GM12878 (cell line): ENCODE measurements around the gene PTGIS. TPM values are rescaled to one million over a fixed set of nuclear protein-coding genes. Genes with fewer than 3 reads are reported as not detected.

Experiments used
- ATAC-seq: fragments of 200-7000 bp; cut with Tn5 transposase; 3 replicates; pipeline ENCODE4 v1.9.1; 2020; ENCODE audit warnings: mild to moderate bottlenecking, moderate library complexity
- BruUV-seq: library from RNA; stranded (reverse); fragments of 400-500 nt; replicated peaks from 2 replicates; lab custom pipeline; 2021; lab: Mats Ljungman, UMichigan
- CTCF ChIA-PET: fragments of 300-600 bp; sonication (Branson Sonifier 250); formaldehyde crosslinking; extraction: SDS; loops from one replicate; lab custom pipeline; 2021; ENCODE audit warnings: inconsistent platforms; lab: Yijun Ruan, JAX
- POLR2A ChIA-PET: fragments of 350-600 bp; formaldehyde crosslinking; extraction: SDS; loops from one replicate; lab custom pipeline; 2021; ENCODE audit warnings: inconsistent platforms; lab: Charles Lee
- RAD21 ChIA-PET: fragments of 300-600 bp; sonication (Branson Sonifier 250); formaldehyde crosslinking; loops from one replicate; lab custom pipeline; 2023; ENCODE audit warnings: antibody characterized with exemption; ENCODE audit not compliant: unreplicated experiment; lab: Charles Lee
- SMC1A ChIA-PET: fragments of 300-600 bp; sonication (Branson Sonifier 250); formaldehyde crosslinking; loops from one replicate; lab custom pipeline; 2023; ENCODE audit not compliant: unreplicated experiment, uncharacterized antibody; lab: Charles Lee
- DNase-seq: peaks from one replicate; pipeline ENCODE4 v3.0.0-alpha.2; 2011; ENCODE audit warnings: low read depth, low spot score
- FAIRE-seq: peaks from 3 replicates; lab custom pipeline; 2011; peaks lifted over from hg19 to GRCh38; lab: Jason Lieb, UNC
- H2AFZ ChIP-seq: 2 replicates; pipeline ENCODE4 v1.6.0; 2011; ENCODE audit warnings: low read depth, low read length, control low read depth; ENCODE audit not compliant: control insufficient read depth
- H3K27ac ChIP-seq: 2 replicates; pipeline ENCODE4 v1.5.1; 2011; ENCODE audit warnings: control low read depth; ENCODE audit not compliant: control insufficient read depth, insufficient read depth
- H3K27me3 ChIP-seq, 2 experiments: replicated peaks in 1 of 2; 2 replicates each; pipeline versions ENCODE4 v1.6.0 to v1.6.1; 2011; ENCODE audit warnings: low read length in 1 of 2; ENCODE audit not compliant: control insufficient read depth in 2 of 2, insufficient read depth in 2 of 2
- H3K36me3 ChIP-seq, 2 experiments: 2 replicates each; pipeline ENCODE4 v1.5.1; 2011; ENCODE audit warnings: low read length in 1 of 2; ENCODE audit not compliant: control insufficient read depth in 2 of 2, insufficient read depth in 2 of 2
- H3K4me1 ChIP-seq: 2 replicates; pipeline ENCODE4 v1.6.1; 2011; ENCODE audit warnings: mild to moderate bottlenecking, low read length, moderate library complexity, mixed read lengths; ENCODE audit not compliant: control insufficient read depth, insufficient read depth
- H3K4me2 ChIP-seq: 2 replicates; pipeline ENCODE4 v1.6.0; 2011; ENCODE audit warnings: control low read depth; ENCODE audit not compliant: control insufficient read depth, insufficient read depth
- H3K4me3 ChIP-seq: fragments of 200-600 bp; sonication (generic); 2 replicates; pipeline ENCODE4 v1.5.1; 2016
- H3K79me2 ChIP-seq: 2 replicates; pipeline ENCODE4 v1.6.0; 2011; ENCODE audit warnings: low read length; ENCODE audit not compliant: control insufficient read depth, insufficient read depth
- H3K9ac ChIP-seq: 2 replicates; pipeline ENCODE4 v1.8.0; 2011; ENCODE audit warnings: low read length, control low read depth, mixed read lengths; ENCODE audit not compliant: control insufficient read depth, insufficient read depth
- H3K9me3 ChIP-seq: replicated peaks from 3 replicates; pipeline ENCODE4 v1.5.1; 2011; ENCODE audit warnings: mild to moderate bottlenecking, low read length; ENCODE audit not compliant: control insufficient read depth, insufficient read depth
- H4K20me1 ChIP-seq: 2 replicates; pipeline ENCODE4 v1.6.0; 2011; ENCODE audit not compliant: control insufficient read depth, insufficient read depth
- BHLHE40 ChIP-seq, 2 experiments: fragments of 450-650 bp in 1 of 2; IDR thresholded peaks; 2 replicates each; pipeline ENCODE4 v1.6.1; 2011 to 2017; ENCODE audit warnings: low read depth in 2 of 2, borderline replicate concordance in 1 of 2, improper control_type of control experiment in 1 of 2, low read length in 1 of 2, mild to moderate bottlenecking in 1 of 2
- CHD1 ChIP-seq: IDR thresholded peaks from 2 replicates; pipeline ENCODE4 v1.6.1; 2012; ENCODE audit warnings: low read depth, low read length, improper control_type of control experiment
- EED ChIP-seq: sonication (generic); IDR thresholded peaks from 2 replicates; pipeline ENCODE4 v1.6.1; 2016; ENCODE audit warnings: antibody characterized with exemption, low read depth
- JUNB ChIP-seq: IDR thresholded peaks from 2 replicates; pipeline ENCODE4 v1.6.1; 2016; ENCODE audit warnings: antibody characterized with exemption, mild to moderate bottlenecking
- NR2C2 ChIP-seq: IDR thresholded peaks from 2 replicates; pipeline ENCODE4 v1.6.1; 2011; ENCODE audit warnings: borderline replicate concordance, low read depth; ENCODE audit not compliant: control insufficient read depth, insufficient read length
- SIN3A ChIP-seq: IDR thresholded peaks from 2 replicates; pipeline ENCODE4 v1.6.1; 2012; ENCODE audit warnings: low read depth, low read length, improper control_type of control experiment
- TAF1 ChIP-seq: IDR thresholded peaks from 2 replicates; pipeline ENCODE4 v1.6.1; 2011; ENCODE audit warnings: mild to moderate bottlenecking, low read depth, low read length, borderline replicate concordance
- ZSCAN29 ChIP-seq: fragments of 450-650 bp; IDR thresholded peaks from 2 replicates; pipeline ENCODE4 v1.6.1; 2017; ENCODE audit warnings: mild to moderate bottlenecking, moderate library complexity
- WGBS: methylation state at CpG from one replicate; pipeline ENCODE4 v1.1.6; 2016; ENCODE audit warnings: low lambda C conversion rate; ENCODE audit not compliant: insufficient replicate concordance, insufficient coverage; ENCODE audit errors: missing lambda C conversion rate; 5-methylcytosine and 5-hydroxymethylcytosine counted together
- in situ Hi-C: fragments of 300-500 bp; cut with MboI; formaldehyde crosslinking; loops from 9 replicates; pipeline ENCODE4 v1.14.3; 2018; ENCODE audit warnings: mixed read lengths
- intact Hi-C: fragments of 100-400 bp; cut with micrococcal nuclease; formaldehyde crosslinking; loops from one replicate; pipeline ENCODE4 v1.14.2; 2022; ENCODE audit not compliant: unreplicated experiment
- polyA plus RNA-seq, 11 experiments: library from polyadenylated mRNA; depleted of rRNA in 4 of 11; unstranded in 6 of 11; stranded (reverse) in 5 of 11; fragments of >200 nt; fragmentation: Nextera tagmentation in 4 of 11; fragmentation: Illumina TruSeq in 1 of 11; extraction: Ambion mirVana in 4 of 11; extraction: Trizol in 1 of 11; gene quantifications; 1 replicate in 1 of 11; 2 replicates in 10 of 11; pipeline versions ENCODE4 v1.2.1 to v1.2.3, GENCODE V29; 2011 to 2016; ENCODE audit warnings: inconsistent platforms in 2 of 11, missing spikeins in 2 of 11, low read depth in 1 of 11
- total RNA-seq, 4 experiments: library from RNA; depleted of rRNA in 3 of 4; stranded (reverse); fragments of >200 nt in 3 of 4; fragmentation: Illumina TruSeq in 1 of 4; extraction: Trizol in 1 of 4; gene quantifications; 2 replicates each; pipeline versions ENCODE4 v1.2.1 to v1.2.3, GENCODE V29; 2013 to 2021
- TF ChIP-seq, protein P1 (sequence below): fragments of 450-650 bp; conservative IDR thresholded peaks from 2 replicates; pipeline ENCODE4 v1.6.1; 2017; ENCODE audit warnings: mild to moderate bottlenecking, moderate library complexity
- TF ChIP-seq, protein P2 (sequence below): fragments of 450-650 bp; formaldehyde crosslinking; IDR thresholded peaks from 2 replicates; pipeline ENCODE4 v1.4.0; 2022; ENCODE audit warnings: mild to moderate bottlenecking, moderate library complexity
- TF ChIP-seq, protein P3 (sequence below): fragments of 450-650 bp; IDR thresholded peaks from 2 replicates; pipeline ENCODE4 v1.6.1; 2018; ENCODE audit warnings: borderline replicate concordance, mild to moderate bottlenecking; ENCODE audit not compliant: partially characterized antibody
- TF ChIP-seq, protein P4 (sequence below): IDR thresholded peaks from 2 replicates; pipeline ENCODE4 v1.6.1; 2011; ENCODE audit warnings: low read depth, mild to moderate bottlenecking, low read length, moderate library complexity, borderline replicate concordance; ENCODE audit errors: extremely low read depth

PTGIS gene
- total and polyA plus RNA-seq, 10 of the 15 experiments (the other 5 are each of a cell fraction or from before 2014, with no cell fraction given) = 0.10 TPM; not detected in 9

DNA sequence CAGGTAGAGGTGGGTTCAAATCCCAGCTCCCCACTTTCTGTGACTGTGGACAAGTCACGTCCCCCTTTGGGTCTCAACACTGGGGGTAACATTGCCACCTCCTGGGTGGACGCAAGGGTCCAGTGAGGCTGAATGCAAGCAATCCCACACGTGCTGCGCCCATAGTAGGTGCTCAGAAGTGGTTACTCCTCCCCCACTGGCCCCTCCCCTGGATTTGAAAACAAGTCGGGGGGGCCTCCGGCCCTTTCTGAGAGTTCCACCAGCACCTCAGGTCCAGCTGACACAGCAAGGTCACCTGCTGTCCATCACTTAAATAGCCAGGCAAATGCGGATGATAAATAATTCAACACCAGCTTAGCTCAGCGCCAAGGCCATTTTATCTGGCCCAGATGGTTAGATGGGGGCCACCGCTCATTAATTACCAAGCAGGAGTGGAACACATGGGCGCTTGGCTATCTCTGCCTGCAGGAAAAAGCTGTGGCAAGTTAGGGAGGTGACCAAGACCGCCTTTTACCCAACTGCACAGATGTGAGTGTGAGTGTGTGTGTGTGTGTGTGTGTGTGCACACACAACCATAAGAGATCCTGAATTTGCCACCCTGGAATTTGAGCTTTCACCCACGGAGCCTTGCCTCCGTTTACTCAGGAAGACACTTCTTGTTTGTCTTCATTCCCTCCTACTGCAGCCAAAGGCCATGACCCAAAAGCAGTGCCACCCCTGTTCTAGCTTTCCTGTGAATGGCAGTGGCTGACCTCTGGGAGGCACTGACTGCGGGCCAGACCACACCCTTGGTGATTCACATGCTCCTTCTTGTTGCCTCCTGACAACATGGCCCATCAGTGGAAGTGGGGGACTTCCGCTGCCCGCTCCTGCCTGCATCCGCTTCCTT is 50.8 kb downstream of the PTGIS start:
- TF ChIP-seq, protein P1, sequence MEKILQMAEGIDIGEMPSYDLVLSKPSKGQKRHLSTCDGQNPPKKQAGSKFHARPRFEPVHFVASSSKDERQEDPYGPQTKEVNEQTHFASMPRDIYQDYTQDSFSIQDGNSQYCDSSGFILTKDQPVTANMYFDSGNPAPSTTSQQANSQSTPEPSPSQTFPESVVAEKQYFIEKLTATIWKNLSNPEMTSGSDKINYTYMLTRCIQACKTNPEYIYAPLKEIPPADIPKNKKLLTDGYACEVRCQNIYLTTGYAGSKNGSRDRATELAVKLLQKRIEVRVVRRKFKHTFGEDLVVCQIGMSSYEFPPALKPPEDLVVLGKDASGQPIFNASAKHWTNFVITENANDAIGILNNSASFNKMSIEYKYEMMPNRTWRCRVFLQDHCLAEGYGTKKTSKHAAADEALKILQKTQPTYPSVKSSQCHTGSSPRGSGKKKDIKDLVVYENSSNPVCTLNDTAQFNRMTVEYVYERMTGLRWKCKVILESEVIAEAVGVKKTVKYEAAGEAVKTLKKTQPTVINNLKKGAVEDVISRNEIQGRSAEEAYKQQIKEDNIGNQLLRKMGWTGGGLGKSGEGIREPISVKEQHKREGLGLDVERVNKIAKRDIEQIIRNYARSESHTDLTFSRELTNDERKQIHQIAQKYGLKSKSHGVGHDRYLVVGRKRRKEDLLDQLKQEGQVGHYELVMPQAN = no peak
- TF ChIP-seq JUNB = no peak
- TF ChIP-seq, protein P2, sequence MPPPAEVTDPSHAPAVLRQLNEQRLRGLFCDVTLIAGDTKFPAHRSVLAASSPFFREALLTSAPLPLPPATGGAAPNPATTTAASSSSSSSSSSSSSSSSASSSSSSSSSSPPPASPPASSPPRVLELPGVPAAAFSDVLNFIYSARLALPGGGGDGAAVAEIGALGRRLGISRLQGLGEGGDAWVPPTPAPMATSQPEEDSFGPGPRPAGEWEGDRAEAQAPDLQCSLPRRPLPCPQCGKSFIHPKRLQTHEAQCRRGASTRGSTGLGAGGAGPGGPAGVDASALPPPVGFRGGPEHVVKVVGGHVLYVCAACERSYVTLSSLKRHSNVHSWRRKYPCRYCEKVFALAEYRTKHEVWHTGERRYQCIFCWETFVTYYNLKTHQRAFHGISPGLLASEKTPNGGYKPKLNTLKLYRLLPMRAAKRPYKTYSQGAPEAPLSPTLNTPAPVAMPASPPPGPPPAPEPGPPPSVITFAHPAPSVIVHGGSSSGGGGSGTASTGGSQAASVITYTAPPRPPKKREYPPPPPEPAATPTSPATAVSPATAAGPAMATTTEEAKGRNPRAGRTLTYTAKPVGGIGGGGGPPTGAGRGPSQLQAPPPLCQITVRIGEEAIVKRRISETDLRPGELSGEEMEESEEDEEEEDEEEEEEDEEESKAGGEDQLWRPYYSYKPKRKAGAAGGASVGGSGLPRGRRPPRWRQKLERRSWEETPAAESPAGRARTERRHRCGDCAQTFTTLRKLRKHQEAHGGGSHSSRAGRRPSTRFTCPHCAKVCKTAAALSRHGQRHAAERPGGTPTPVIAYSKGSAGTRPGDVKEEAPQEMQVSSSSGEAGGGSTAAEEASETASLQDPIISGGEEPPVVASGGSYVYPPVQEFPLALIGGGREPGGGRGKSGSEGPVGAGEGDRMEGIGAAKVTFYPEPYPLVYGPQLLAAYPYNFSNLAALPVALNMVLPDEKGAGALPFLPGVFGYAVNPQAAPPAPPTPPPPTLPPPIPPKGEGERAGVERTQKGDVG (CRISPR knock-in tag) = no peak
- no peak for TF ChIP-seq ZSCAN29
- TF ChIP-seq CHD1 = no peak
- no peak for TF ChIP-seq EED
- TF ChIP-seq SIN3A = no peak
- no peak for TF ChIP-seq TAF1
- no peak for TF ChIP-seq BHLHE40 (IDR thresholded peaks at IDR 0.05; ENCODE audit: borderline replicate concordance in 1 of 2, low read depth in 2 of 2, low read length in 1 of 2)
- no peak for TF ChIP-seq NR2C2
- TF ChIP-seq, protein P3, sequence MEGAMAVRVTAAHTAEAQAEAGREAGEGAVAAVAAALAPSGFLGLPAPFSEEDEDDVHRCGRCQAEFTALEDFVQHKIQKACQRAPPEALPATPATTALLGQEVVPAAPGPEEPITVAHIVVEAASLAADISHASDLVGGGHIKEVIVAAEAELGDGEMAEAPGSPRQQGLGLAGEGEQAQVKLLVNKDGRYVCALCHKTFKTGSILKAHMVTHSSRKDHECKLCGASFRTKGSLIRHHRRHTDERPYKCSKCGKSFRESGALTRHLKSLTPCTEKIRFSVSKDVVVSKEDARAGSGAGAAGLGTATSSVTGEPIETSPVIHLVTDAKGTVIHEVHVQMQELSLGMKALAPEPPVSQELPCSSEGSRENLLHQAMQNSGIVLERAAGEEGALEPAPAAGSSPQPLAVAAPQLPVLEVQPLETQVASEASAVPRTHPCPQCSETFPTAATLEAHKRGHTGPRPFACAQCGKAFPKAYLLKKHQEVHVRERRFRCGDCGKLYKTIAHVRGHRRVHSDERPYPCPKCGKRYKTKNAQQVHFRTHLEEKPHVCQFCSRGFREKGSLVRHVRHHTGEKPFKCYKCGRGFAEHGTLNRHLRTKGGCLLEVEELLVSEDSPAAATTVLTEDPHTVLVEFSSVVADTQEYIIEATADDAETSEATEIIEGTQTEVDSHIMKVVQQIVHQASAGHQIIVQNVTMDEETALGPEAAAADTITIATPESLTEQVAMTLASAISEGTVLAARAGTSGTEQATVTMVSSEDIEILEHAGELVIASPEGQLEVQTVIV = no peak
- TF ChIP-seq, protein P4, sequence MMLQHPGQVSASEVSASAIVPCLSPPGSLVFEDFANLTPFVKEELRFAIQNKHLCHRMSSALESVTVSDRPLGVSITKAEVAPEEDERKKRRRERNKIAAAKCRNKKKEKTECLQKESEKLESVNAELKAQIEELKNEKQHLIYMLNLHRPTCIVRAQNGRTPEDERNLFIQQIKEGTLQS = no peak
- intact Hi-C loops = no loop called here

More for the DNA sequence above, 50.8 kb downstream of the PTGIS start:
- Histone ChIP-seq H3K4me3 (no peak overlapping the region), H2AFZ (no peak overlapping the region), H3K79me2 (no peaks in the 10 kb centered on the region), H3K9ac (no peak overlapping the region), H3K4me1 (no peaks in the 10 kb centered on the region), H4K20me1 (no peaks in the 10 kb centered on the region), H3K36me3 (no peaks in the 10 kb centered on the region), H3K27ac (no peak overlapping the region), H3K27me3 (peaks cover 0 to 5% of the 10 kb centered on the region in 2 experiments; a peak in 2 of 4 replicates), H3K4me2 (no peak overlapping the region), H3K9me3 (no peaks in the 10 kb centered on the region)
- ChIA-PET CTCF (interaction anchor here (0.7 kb wide), 1 partner anchor 15 kb away, joined by 3 read pairs; no protein-coding TSS in a partner anchor), SMC1A (no interaction called here), RAD21 (no interaction called here), POLR2A (no interaction called here)
- FAIRE-seq (no peak), DNase-seq (no peak), ATAC-seq (no peak)
- in situ Hi-C loops = loop anchor here (25.0 kb wide), 1 partner anchor 180 kb away; no protein-coding TSS in a partner anchor
- WGBS = 40% methylated on average over 17 of the region's 17 CpGs
- BruUV-seq = no TSS peak
